Fibroblast of the aortic adventitia (primary cell): ENCODE results near the gene EHD1. TPM values are rescaled to one million over a fixed set of nuclear protein-coding genes. Genes with fewer than 3 reads are reported as not detected.

Experiments
- DNase-seq: peaks from one replicate; pipeline ENCODE4 v3.0.0-alpha.2; 2010; ENCODE audit warnings: low read depth
- H3K4me3 ChIP-seq: 2 replicates; pipeline ENCODE4 v1.5.1; 2011; ENCODE audit warnings: low read depth, mild to moderate bottlenecking, control low read depth, low read length, moderate library complexity
- CTCF ChIP-seq: IDR thresholded peaks from 2 replicates; pipeline ENCODE4 v1.5.1; 2011; ENCODE audit warnings: mild to moderate bottlenecking, low read length, control low read depth, inconsistent platforms; ENCODE audit not compliant: insufficient read depth
- total RNA-seq: library from RNA; depleted of rRNA; stranded (reverse); fragments of >200 nt; gene quantifications from 2 replicates; pipeline ENCODE4 v1.2.3, GENCODE V29; 2012; ENCODE audit warnings: low replicate concordance

The EHD1 gene
- total RNA-seq, result 68.1 and 113 TPM in 2 replicates

GRCh38 chr11:64878494-64879243, at the start of gene EHD1:
Gene EHD1, minus strand, starts transcription at chr11:64878621. Its CDS starts 157 bp downstream, at chr11:64878464.
- DNase-seq, result peak; percentile 96
- peak within 1 kb of the TSS; percentile 97 for H3K4me3 ChIP-seq
- peak; percentile 57 for TF ChIP-seq CTCF

DNA sequence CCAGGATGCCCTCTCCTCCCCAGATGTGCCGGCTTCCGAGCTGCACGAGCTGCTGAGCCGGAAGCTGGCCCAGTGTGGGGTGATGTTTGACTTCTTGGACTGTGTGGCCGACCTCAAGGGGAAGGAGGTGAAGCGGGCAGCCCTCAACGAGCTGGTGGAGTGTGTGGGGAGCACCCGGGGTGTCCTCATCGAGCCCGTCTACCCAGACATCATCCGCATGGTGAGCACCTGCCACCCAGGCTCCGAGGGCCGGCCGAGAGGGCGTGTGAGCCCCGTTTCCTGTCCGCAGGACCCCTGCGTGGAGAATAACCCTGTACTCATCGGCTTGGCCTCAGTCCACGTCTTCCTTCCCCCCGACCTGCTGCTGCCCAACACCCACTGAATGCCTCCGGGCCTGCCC, 48.3 kb upstream of the EHD1 start:
- no peak for TF ChIP-seq CTCF
- H3K4me3 ChIP-seq, result no peak overlapping the region
- DNase-seq, result no peak

DNA sequence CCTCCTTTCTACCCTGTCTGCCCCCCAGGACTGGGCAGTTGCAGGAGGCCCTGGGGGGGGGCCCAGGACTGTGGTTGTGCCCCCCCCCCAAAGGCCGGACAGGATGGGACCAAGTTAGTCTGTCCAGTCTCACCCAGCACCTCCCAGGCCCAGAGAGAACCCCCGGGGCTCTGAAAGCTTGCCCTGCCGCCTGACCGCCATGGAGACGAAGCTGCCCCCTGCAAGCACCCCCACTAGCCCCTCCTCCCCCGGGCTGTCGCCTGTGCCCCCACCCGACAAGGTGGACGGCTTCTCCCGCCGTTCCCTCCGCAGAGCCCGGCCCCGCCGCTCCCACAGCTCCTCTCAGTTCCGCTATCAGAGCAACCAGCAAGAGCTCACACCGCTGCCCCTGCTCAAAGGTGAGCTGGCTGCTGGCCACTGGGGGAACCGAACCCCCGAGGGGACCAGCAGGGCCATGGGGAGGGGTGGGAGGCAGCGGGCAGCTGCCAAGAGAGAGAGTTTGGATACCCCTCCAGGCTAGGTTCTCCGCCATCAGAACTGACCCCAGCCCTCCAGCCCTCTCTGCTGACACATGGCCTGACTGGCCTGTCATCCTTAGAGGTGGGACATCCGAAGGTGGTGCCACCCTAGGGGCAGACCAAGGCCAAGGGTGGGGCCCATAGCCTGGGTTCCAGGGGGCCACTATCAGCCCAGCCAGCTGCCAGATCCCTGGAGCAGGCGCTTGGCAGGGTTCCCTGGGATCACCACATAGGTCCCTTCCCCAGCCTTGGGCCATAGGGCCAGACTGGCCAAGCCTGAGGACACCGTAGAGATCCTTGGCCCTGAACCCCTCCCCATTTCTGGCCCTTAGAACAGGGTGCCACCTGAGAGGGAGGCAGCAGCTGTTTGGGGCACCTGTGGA, 47.4 kb upstream of the EHD1 start:
- DNase-seq, result no peak
- peak overlapping the region; percentile 84 for H3K4me3 ChIP-seq
- no peak for TF ChIP-seq CTCF

GRCh38 chr11:64924910-64925284, 46.5 kb upstream of the EHD1 start:
- DNase-seq, result no peak
- TF ChIP-seq CTCF, result no peak
- H3K4me3 ChIP-seq, result peak overlapping the region; percentile 84

GRCh38 chr11:64923944-64924909, 45.8 kb upstream of the EHD1 start, which contains the start of gene PPP2R5B:
Gene PPP2R5B, plus strand, starts transcription at chr11:64924689. Its CDS starts 1,046 bp downstream, at chr11:64925735.
- H3K4me3 ChIP-seq, result peak within 1 kb of the TSS; percentile 84
- peak; percentile 93 for DNase-seq
- TF ChIP-seq CTCF, result no peak

GRCh38 chr11:64923151-64923661, 44.8 kb upstream of the EHD1 start:
- DNase-seq, result no peak
- no peak for TF ChIP-seq CTCF

More at GRCh38 chr11:64923151-64923661, 44.8 kb upstream of the EHD1 start:
- no peak overlapping the region for H3K4me3 ChIP-seq
